Measurements from ENCODE around the gene SUPT4H1.

The SUPT4H1 gene

DNA sequence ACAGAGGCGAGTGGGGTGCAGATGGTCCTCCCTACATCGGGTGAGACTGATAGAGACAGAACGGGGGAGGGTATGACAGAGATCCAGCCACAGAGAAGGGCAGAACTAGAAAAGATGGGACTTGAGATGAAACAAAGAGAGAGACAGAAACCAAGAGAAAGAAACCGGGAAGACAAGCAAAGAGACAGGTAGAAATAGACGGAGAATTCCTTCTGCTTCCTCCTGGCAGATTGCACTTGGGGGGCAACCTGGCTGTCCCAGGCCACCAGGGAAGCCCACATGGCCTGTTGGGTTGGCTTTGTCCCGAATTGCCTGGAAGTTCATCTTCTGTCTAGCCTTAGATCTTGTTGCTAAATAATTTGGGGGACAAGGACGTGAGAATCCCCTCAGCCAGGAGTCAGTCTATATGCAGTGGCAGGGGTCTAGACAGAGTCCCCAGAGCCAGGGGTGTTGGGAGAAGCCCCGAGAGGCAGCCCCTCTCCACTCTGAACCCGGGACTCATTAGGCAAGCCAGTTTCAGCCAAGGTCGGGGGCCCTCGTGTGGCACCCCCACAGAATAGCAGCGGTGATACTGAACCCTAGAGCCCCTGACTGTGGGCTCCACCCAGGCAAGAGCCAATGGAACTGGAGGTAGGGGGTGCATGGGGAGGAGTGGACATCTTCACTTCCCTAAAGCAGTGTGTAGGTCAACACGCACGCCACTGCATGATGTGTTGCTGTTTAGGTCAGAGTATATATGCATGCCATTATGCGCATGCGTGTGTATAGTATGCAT is 22.8 kb downstream of the SUPT4H1 start:
- Histone ChIP-seq H3K4me3 (ENCODE audit: insufficient read depth in 1 of 2, low read depth in 1 of 2, low read length in 2 of 2) (no peak overlapping the region), H3K9ac (ENCODE audit: low read length) (no peak overlapping the region), H3K23ac (ENCODE audit: low read length in 2 of 2) (no peak overlapping the region), H3K36me3 (ENCODE audit: control insufficient read depth in 1 of 2, insufficient read depth in 2 of 2, low read depth in 1 of 2, low read length in 2 of 2) (no peaks in the 10 kb centered on the region), H3K79me1 (replicated peaks; ENCODE audit: low read length, poor library complexity, severe bottlenecking) (no peaks in the 10 kb centered on the region), H3K4me1 (ENCODE audit: control insufficient read depth, insufficient read depth, low read depth, low read length) (peaks cover 12% of the 10 kb centered on the region), H2BK120ac (ENCODE audit: low read depth, low read length) (no peak overlapping the region), H2BK5ac (ENCODE audit: low read depth, low read length, poor library complexity, severe bottlenecking) (no peak overlapping the region), H4K8ac (ENCODE audit: low read length) (no peak overlapping the region), H3K4me2 (ENCODE audit: low read length, poor library complexity, severe bottlenecking) (no peak overlapping the region), H2BK15ac (ENCODE audit: low read depth, poor library complexity, severe bottlenecking) (no peak overlapping the region), H2AFZ (ENCODE audit: low read depth, low read length) (no peak overlapping the region), H3K14ac (ENCODE audit: low read length in 2 of 2) (no peak overlapping the region), H3K4ac (ENCODE audit: low read depth in 1 of 2, low read length in 2 of 2) (no peak overlapping the region), H4K91ac (ENCODE audit: low read length) (no peak overlapping the region), H2BK12ac (ENCODE audit: low read length in 2 of 2) (no peak overlapping the region), H3K27me3 (ENCODE audit: control insufficient read depth in 1 of 2, insufficient read depth in 1 of 2, low read length in 2 of 2) (peaks cover 37 to 56% of the 10 kb centered on the region in 2 experiments), H3K27ac (ENCODE audit: low read length, poor library complexity, severe bottlenecking) (no peak overlapping the region), H3K18ac (ENCODE audit: low read depth in 1 of 2, low read length in 2 of 2) (no peak overlapping the region), H3K9me3 (ENCODE audit: control insufficient read depth, low read length) (no peaks in the 10 kb centered on the region), H2AK5ac (ENCODE audit: low read length, severe bottlenecking) (no peak overlapping the region)
- WGBS: 69% methylated on average over 16 of the region's 16 CpGs
- DNase-seq: no peak

GRCh38 chr17:58328195-58329034 is 23.6 kb downstream of the SUPT4H1 start, which contains the start of gene TSPOAP1:
Gene TSPOAP1, minus strand, starts transcription at chr17:58328795. Its CDS starts 875 bp downstream, at chr17:58327920.
- Histone ChIP-seq H2AK5ac (ENCODE audit: low read length, severe bottlenecking) (no peak within 1 kb of the TSS), H4K91ac (ENCODE audit: low read length) (no peak within 1 kb of the TSS), H3K14ac (ENCODE audit: low read length in 2 of 2) (no peak within 1 kb of the TSS), H3K79me1 (replicated peaks; ENCODE audit: low read length, poor library complexity, severe bottlenecking) (no peaks in the 10 kb centered on the region), H3K9me3 (ENCODE audit: control insufficient read depth, low read length) (no peaks in the 10 kb centered on the region), H3K4me1 (ENCODE audit: control insufficient read depth, insufficient read depth, low read depth, low read length) (peaks cover 17% of the 10 kb centered on the region), H3K4ac (ENCODE audit: low read depth in 1 of 2, low read length in 2 of 2) (no peak within 1 kb of the TSS), H2BK5ac (ENCODE audit: low read depth, low read length, poor library complexity, severe bottlenecking) (no peak within 1 kb of the TSS), H3K18ac (ENCODE audit: low read depth in 1 of 2, low read length in 2 of 2) (no peak within 1 kb of the TSS), H2BK15ac (ENCODE audit: low read depth, poor library complexity, severe bottlenecking) (no peak within 1 kb of the TSS), H2BK12ac (ENCODE audit: low read length in 2 of 2) (no peak within 1 kb of the TSS), H4K8ac (ENCODE audit: low read length) (no peak within 1 kb of the TSS), H3K4me2 (ENCODE audit: low read length, poor library complexity, severe bottlenecking) (no peak within 1 kb of the TSS), H3K27ac (ENCODE audit: low read length, poor library complexity, severe bottlenecking) (no peak within 1 kb of the TSS), H3K27me3 (ENCODE audit: control insufficient read depth in 1 of 2, insufficient read depth in 1 of 2, low read length in 2 of 2) (peaks cover 45 to 64% of the 10 kb centered on the region in 2 experiments), H3K9ac (ENCODE audit: low read length) (no peak within 1 kb of the TSS), H3K36me3 (ENCODE audit: control insufficient read depth in 1 of 2, insufficient read depth in 2 of 2, low read depth in 1 of 2, low read length in 2 of 2) (no peaks in the 10 kb centered on the region), H2BK120ac (ENCODE audit: low read depth, low read length) (no peak within 1 kb of the TSS), H2AFZ (ENCODE audit: low read depth, low read length) (no peak within 1 kb of the TSS), H3K4me3 (ENCODE audit: insufficient read depth in 1 of 2, low read depth in 1 of 2, low read length in 2 of 2) (no peak within 1 kb of the TSS), H3K23ac (ENCODE audit: low read length in 2 of 2) (no peak within 1 kb of the TSS)
- 78% methylated on average over 15 of the region's 23 CpGs for WGBS
- DNase-seq: no peak

- Histone ChIP-seq H3K4ac (ENCODE audit: low read depth in 1 of 2, low read length in 2 of 2) (no peak overlapping the region), H3K9me3 (ENCODE audit: control insufficient read depth, low read length) (no peaks in the 10 kb centered on the region), H2BK120ac (ENCODE audit: low read depth, low read length) (no peak overlapping the region), H2BK12ac (ENCODE audit: low read length in 2 of 2) (no peak overlapping the region), H3K4me1 (ENCODE audit: control insufficient read depth, insufficient read depth, low read depth, low read length) (peaks cover 20% of the 10 kb centered on the region), H2AFZ (ENCODE audit: low read depth, low read length) (no peak overlapping the region), H3K4me2 (ENCODE audit: low read length, poor library complexity, severe bottlenecking) (no peak overlapping the region), H3K23ac (ENCODE audit: low read length in 2 of 2) (no peak overlapping the region), H3K9ac (ENCODE audit: low read length) (no peak overlapping the region), H3K79me1 (replicated peaks; ENCODE audit: low read length, poor library complexity, severe bottlenecking) (no peaks in the 10 kb centered on the region), H3K14ac (ENCODE audit: low read length in 2 of 2) (no peak overlapping the region), H4K8ac (ENCODE audit: low read length) (no peak overlapping the region), H2AK5ac (ENCODE audit: low read length, severe bottlenecking) (no peak overlapping the region), H3K27ac (ENCODE audit: low read length, poor library complexity, severe bottlenecking) (no peak overlapping the region), H3K27me3 (ENCODE audit: control insufficient read depth in 1 of 2, insufficient read depth in 1 of 2, low read length in 2 of 2) (peaks cover 53 to 72% of the 10 kb centered on the region in 2 experiments), H3K36me3 (ENCODE audit: control insufficient read depth in 1 of 2, insufficient read depth in 2 of 2, low read depth in 1 of 2, low read length in 2 of 2) (peaks cover 0 to 4% of the 10 kb centered on the region in 2 experiments), H3K18ac (ENCODE audit: low read depth in 1 of 2, low read length in 2 of 2) (no peak overlapping the region), H3K4me3 (ENCODE audit: insufficient read depth in 1 of 2, low read depth in 1 of 2, low read length in 2 of 2) (no peak overlapping the region), H2BK5ac (ENCODE audit: low read depth, low read length, poor library complexity, severe bottlenecking) (no peak overlapping the region), H4K91ac (ENCODE audit: low read length) (no peak overlapping the region), H2BK15ac (ENCODE audit: low read depth, poor library complexity, severe bottlenecking) (no peak overlapping the region)
- no peak for DNase-seq
- 80% methylated on average over 19 of the region's 19 CpGs for WGBS
Measured at GRCh38 chr17:58327363-58328194, 24.4 kb downstream of the SUPT4H1 start.

Data from mesenchymal stem cell (in vitro differentiated cells and primary cell).